GM23338 (cell line): ENCODE measurements around the gene SCNN1G. TPM values are rescaled to one million over a fixed set of nuclear protein-coding genes. Genes with fewer than 3 reads are reported as not detected.

ENCODE experiments used
- CREB1 ChIP-seq: fragments of 250-450 bp; sonication (Bioruptor Pico); IDR thresholded peaks from 2 replicates; pipeline ENCODE4 v1.5.0; 2020; ENCODE audit warnings: low read depth, mild to moderate bottlenecking, moderate library complexity
- EZH2 ChIP-seq: fragments of 200-600 bp; sonication (generic); IDR thresholded peaks from one replicate; pipeline ENCODE4 v1.8.0; 2017; ENCODE audit warnings: antibody characterized with exemption, mild to moderate bottlenecking, low read depth; ENCODE audit not compliant: unreplicated experiment
- EZH2phosphoT487 ChIP-seq: fragments of 200-600 bp; sonication (generic); IDR thresholded peaks from one replicate; pipeline ENCODE4 v1.8.1; 2018; ENCODE audit warnings: antibody characterized with exemption; ENCODE audit not compliant: unreplicated experiment
- NANOG ChIP-seq: IDR thresholded peaks from 2 replicates; pipeline ENCODE4 v1.6.1; 2016; ENCODE audit warnings: antibody characterized with exemption, borderline replicate concordance
- POLR2AphosphoS5 ChIP-seq: IDR thresholded peaks from 2 replicates; pipeline ENCODE4 v1.6.1; 2016; ENCODE audit warnings: antibody characterized with exemption, low read depth
- STAT1 ChIP-seq: IDR thresholded peaks from one replicate; pipeline ENCODE4 v1.6.1; 2016; ENCODE audit warnings: antibody characterized with exemption; ENCODE audit not compliant: unreplicated experiment
- ZNF114 ChIP-seq: fragments of 250-450 bp; sonication (Bioruptor Pico); IDR thresholded peaks from 2 replicates; pipeline ENCODE4 v1.5.0; 2020; ENCODE audit warnings: mild to moderate bottlenecking, moderate library complexity
- ZNF331 ChIP-seq: fragments of 250-450 bp; sonication (Bioruptor Pico); IDR thresholded peaks from 2 replicates; pipeline ENCODE4 v1.5.0; 2020; ENCODE audit warnings: low read depth, mild to moderate bottlenecking, moderate library complexity
- polyA plus RNA-seq: library from polyadenylated mRNA; unstranded; fragments of >200 nt; fragmentation: Nextera tagmentation; extraction: Ambion mirVana; gene quantifications from 2 replicates; pipeline ENCODE4 v1.2.1, GENCODE V29; 2016
- total RNA-seq: library from RNA; depleted of rRNA; stranded (reverse); fragments of >200 nt; shearing (Covaris generic); gene quantifications from 2 replicates; pipeline ENCODE4 v1.2.3, GENCODE V29; 2014
- TF ChIP-seq, protein P1 (sequence below): fragments of 250-450 bp; sonication (Bioruptor Pico); IDR thresholded peaks from 2 replicates; pipeline ENCODE4 v1.5.0; 2020; ENCODE audit warnings: mild to moderate bottlenecking, moderate library complexity
- TF ChIP-seq, protein P2 (sequence below), 2 experiments: fragments of 200-600 bp in 1 of 2; sonication (generic) in 1 of 2; conservative IDR thresholded peaks; 2 replicates each; pipeline versions ENCODE4 v1.5.1 to v1.6.1; 2016 to 2017; ENCODE audit warnings: antibody characterized with exemption in 2 of 2, low read depth in 2 of 2, mild to moderate bottlenecking in 2 of 2, moderate library complexity in 1 of 2
- TF ChIP-seq, protein P3 (sequence below): IDR thresholded peaks from 2 replicates; pipeline ENCODE4 v1.6.1; 2016; ENCODE audit warnings: antibody characterized with exemption

Gene SCNN1G
- total and polyA plus RNA-seq, 2 experiments from 2014 or later = 0.97 to 1.1 TPM

DNA sequence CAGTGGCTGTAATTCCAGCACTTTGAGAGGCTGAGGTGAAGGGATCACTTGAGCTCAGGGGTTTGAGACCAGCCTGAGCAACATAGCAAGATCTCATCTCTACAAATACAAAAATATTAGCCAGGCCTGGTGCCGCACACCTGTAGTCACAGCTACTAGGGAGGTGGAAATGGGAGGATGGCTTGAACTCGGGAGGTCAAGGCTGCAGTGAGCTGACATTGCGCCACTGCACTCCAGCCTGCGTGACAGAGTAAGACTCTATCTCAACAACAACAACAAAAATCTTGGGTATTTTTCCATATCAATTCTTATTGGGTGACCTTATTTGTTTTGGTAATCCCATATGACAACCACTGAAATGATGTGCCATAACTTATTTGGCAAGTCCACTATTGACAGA is 52.6 kb downstream of the SCNN1G start (continued):
- TF ChIP-seq, protein P1, sequence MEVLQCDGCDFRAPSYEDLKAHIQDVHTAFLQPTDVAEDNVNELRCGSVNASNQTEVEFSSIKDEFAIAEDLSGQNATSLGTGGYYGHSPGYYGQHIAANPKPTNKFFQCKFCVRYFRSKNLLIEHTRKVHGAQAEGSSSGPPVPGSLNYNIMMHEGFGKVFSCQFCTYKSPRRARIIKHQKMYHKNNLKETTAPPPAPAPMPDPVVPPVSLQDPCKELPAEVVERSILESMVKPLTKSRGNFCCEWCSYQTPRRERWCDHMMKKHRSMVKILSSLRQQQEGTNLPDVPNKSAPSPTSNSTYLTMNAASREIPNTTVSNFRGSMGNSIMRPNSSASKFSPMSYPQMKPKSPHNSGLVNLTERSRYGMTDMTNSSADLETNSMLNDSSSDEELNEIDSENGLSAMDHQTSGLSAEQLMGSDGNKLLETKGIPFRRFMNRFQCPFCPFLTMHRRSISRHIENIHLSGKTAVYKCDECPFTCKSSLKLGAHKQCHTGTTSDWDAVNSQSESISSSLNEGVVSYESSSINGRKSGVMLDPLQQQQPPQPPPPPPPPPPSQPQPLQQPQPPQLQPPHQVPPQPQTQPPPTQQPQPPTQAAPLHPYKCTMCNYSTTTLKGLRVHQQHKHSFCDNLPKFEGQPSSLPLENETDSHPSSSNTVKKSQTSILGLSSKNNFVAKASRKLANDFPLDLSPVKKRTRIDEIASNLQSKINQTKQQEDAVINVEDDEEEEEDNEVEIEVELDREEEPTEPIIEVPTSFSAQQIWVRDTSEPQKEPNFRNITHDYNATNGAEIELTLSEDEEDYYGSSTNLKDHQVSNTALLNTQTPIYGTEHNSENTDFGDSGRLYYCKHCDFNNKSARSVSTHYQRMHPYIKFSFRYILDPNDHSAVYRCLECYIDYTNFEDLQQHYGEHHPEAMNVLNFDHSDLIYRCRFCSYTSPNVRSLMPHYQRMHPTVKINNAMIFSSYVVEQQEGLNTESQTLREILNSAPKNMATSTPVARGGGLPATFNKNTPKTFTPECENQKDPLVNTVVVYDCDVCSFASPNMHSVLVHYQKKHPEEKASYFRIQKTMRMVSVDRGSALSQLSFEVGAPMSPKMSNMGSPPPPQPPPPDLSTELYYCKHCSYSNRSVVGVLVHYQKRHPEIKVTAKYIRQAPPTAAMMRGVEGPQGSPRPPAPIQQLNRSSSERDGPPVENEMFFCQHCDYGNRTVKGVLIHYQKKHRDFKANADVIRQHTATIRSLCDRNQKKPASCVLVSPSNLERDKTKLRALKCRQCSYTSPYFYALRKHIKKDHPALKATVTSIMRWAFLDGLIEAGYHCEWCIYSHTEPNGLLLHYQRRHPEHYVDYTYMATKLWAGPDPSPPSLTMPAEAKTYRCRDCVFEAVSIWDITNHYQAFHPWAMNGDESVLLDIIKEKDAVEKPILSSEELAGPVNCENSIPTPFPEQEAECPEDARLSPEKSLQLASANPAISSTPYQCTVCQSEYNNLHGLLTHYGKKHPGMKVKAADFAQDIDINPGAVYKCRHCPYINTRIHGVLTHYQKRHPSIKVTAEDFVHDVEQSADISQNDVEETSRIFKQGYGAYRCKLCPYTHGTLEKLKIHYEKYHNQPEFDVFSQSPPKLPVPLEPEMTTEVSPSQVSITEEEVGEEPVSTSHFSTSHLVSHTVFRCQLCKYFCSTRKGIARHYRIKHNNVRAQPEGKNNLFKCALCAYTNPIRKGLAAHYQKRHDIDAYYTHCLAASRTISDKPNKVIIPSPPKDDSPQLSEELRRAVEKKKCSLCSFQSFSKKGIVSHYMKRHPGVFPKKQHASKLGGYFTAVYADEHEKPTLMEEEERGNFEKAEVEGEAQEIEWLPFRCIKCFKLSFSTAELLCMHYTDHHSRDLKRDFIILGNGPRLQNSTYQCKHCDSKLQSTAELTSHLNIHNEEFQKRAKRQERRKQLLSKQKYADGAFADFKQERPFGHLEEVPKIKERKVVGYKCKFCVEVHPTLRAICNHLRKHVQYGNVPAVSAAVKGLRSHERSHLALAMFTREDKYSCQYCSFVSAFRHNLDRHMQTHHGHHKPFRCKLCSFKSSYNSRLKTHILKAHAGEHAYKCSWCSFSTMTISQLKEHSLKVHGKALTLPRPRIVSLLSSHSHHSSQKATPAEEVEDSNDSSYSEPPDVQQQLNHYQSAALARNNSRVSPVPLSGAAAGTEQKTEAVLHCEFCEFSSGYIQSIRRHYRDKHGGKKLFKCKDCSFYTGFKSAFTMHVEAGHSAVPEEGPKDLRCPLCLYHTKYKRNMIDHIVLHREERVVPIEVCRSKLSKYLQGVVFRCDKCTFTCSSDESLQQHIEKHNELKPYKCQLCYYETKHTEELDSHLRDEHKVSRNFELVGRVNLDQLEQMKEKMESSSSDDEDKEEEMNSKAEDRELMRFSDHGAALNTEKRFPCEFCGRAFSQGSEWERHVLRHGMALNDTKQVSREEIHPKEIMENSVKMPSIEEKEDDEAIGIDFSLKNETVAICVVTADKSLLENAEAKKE = no peak
- TF ChIP-seq, protein P2, sequence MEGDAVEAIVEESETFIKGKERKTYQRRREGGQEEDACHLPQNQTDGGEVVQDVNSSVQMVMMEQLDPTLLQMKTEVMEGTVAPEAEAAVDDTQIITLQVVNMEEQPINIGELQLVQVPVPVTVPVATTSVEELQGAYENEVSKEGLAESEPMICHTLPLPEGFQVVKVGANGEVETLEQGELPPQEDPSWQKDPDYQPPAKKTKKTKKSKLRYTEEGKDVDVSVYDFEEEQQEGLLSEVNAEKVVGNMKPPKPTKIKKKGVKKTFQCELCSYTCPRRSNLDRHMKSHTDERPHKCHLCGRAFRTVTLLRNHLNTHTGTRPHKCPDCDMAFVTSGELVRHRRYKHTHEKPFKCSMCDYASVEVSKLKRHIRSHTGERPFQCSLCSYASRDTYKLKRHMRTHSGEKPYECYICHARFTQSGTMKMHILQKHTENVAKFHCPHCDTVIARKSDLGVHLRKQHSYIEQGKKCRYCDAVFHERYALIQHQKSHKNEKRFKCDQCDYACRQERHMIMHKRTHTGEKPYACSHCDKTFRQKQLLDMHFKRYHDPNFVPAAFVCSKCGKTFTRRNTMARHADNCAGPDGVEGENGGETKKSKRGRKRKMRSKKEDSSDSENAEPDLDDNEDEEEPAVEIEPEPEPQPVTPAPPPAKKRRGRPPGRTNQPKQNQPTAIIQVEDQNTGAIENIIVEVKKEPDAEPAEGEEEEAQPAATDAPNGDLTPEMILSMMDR (conservative IDR thresholded peaks at IDR 0.05; ENCODE audit: low read depth in 2 of 2) = no peak
- TF ChIP-seq, protein P3, sequence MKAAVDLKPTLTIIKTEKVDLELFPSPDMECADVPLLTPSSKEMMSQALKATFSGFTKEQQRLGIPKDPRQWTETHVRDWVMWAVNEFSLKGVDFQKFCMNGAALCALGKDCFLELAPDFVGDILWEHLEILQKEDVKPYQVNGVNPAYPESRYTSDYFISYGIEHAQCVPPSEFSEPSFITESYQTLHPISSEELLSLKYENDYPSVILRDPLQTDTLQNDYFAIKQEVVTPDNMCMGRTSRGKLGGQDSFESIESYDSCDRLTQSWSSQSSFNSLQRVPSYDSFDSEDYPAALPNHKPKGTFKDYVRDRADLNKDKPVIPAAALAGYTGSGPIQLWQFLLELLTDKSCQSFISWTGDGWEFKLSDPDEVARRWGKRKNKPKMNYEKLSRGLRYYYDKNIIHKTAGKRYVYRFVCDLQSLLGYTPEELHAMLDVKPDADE = no peak
- no peak for TF ChIP-seq EZH2
- TF ChIP-seq POLR2AphosphoS5 = no peak
- no peak for TF ChIP-seq EZH2phosphoT487
- no peak for TF ChIP-seq STAT1
- TF ChIP-seq NANOG = no peak
- TF ChIP-seq ZNF331 (CRISPR knock-in tag) = no peak
- TF ChIP-seq ZNF114 (CRISPR knock-in tag) = no peak
- TF ChIP-seq CREB1 = no peak
